ENCODE results near the gene PIK3AP1. TPM values are rescaled to one million over a fixed set of nuclear protein-coding genes. Genes with fewer than 3 reads are reported as not detected.

The PIK3AP1 gene
- polyA plus RNA-seq, 2 donors, result 0.31 to 0.47 TPM

DNA sequence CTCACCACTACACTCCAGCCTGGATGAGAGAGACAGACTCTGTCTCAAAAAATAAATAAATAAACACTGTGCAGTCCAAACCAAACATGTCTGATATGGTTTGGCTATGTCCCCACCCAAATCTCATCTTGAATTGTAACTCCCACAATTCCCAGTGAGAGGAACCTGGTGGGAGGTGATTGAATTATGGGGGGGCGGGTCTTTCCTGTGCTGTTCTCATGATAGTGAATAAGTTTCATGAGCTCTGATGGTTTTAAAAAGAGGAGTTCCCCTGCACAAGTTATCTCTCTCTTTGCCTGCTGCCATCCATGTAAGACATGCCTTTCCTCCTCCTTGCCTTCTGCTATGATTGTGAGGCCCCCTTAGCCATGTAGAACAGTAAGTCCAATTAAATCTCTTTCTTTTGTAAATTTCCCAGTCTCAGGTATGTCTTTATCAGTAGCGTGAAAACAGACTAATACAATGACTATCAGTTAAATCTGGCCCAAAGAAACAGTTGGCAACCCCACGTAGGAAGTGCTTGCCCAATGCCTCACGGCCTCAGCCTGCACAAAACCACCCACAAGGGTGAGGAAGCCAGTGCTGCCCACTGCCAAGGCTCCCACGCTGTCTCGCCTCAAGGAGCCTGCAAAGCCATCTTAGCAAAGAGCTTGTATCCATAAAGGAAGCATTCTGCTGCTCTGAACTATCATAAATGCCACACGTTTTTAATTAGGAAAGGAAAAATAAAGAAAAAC lies 64.7 kb downstream of the PIK3AP1 start:
- no peaks in the 10 kb centered on the region for H3K36me3 ChIP-seq (ENCODE audit: control insufficient read depth in 2 of 2, insufficient read depth in 2 of 2, low read length in 1 of 2)
- H3K4me1 ChIP-seq (ENCODE audit: control insufficient read depth in 2 of 2, insufficient read depth in 2 of 2, low read length in 1 of 2), result no peaks in the 10 kb centered on the region
- H3K27ac ChIP-seq (ENCODE audit: low read depth in 2 of 2, low read length in 1 of 2), result no peak overlapping the region
- no peaks in the 10 kb centered on the region for H3K9me3 ChIP-seq (ENCODE audit: control insufficient read depth in 2 of 2, insufficient read depth in 1 of 2, low read depth in 1 of 2, low read length in 1 of 2)
- WGBS, 2 donors, result 83 to 88% methylated on average over 7 of the region's 7 CpGs
- no peaks in the 10 kb centered on the region for H3K27me3 ChIP-seq (ENCODE audit: control insufficient read depth in 1 of 2, insufficient read depth in 2 of 2, low read length in 2 of 2)
- no peak overlapping the region for H3K4me3 ChIP-seq (ENCODE audit: low read depth in 1 of 2, low read length in 2 of 2)

DNA sequence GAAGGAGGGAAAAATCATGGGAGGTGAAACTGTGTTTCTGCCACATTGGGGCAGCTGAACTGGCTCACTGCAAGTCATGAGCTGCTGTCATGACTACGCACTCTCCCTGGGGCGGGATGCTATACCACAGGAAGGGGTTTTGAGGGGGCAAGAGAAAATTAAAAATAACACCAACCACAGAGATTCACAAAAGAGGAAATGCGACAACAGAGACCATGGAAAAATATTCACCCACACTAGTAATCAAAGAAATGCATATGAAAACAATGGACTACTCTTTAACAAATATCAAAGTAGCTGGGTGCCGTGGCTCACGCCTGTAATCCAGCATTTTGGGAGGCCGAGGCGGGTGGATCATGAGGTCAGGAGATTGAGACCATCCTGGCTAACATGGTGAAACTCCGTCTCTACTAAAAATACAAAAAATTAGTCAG lies 68.3 kb downstream of the PIK3AP1 start:
- Histone ChIP-seq H3K27ac (ENCODE audit: low read depth in 2 of 2, low read length in 1 of 2) (no peak overlapping the region), H3K27me3 (ENCODE audit: control insufficient read depth in 1 of 2, insufficient read depth in 2 of 2, low read length in 2 of 2) (no peaks in the 10 kb centered on the region), H3K9me3 (ENCODE audit: control insufficient read depth in 2 of 2, insufficient read depth in 1 of 2, low read depth in 1 of 2, low read length in 1 of 2) (no peaks in the 10 kb centered on the region), H3K4me1 (ENCODE audit: control insufficient read depth in 2 of 2, insufficient read depth in 2 of 2, low read length in 1 of 2) (no peaks in the 10 kb centered on the region), H3K4me3 (ENCODE audit: low read depth in 1 of 2, low read length in 2 of 2) (no peak overlapping the region), H3K36me3 (ENCODE audit: control insufficient read depth in 2 of 2, insufficient read depth in 2 of 2, low read length in 1 of 2) (no peaks in the 10 kb centered on the region)
- 76 to 85% methylated on average over 8 of the region's 8 CpGs for WGBS, 2 donors

DNA sequence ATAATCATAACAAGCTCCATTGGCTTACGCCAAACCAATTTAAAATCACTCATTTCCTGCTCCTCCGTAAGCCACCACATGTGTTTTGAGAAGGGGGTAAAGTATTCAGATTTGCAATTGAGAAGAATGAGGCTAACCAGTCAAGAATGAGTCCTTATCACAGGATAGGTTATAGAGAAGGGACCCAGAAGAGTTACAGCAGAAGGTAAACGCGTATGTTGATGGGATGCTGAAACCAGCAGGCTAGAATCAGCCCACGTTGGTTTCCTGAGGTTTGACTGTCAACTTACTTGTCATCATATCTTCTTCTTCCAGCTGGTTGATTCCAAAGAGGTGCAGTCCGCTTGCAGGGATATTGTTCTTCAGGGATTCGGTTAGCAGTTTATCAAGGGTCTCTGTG lies 69.4 kb downstream of the PIK3AP1 start:
- Histone ChIP-seq H3K27ac (ENCODE audit: low read depth in 2 of 2, low read length in 1 of 2) (no peak overlapping the region), H3K36me3 (ENCODE audit: control insufficient read depth in 2 of 2, insufficient read depth in 2 of 2, low read length in 1 of 2) (no peaks in the 10 kb centered on the region), H3K27me3 (ENCODE audit: control insufficient read depth in 1 of 2, insufficient read depth in 2 of 2, low read length in 2 of 2) (no peaks in the 10 kb centered on the region), H3K4me1 (ENCODE audit: control insufficient read depth in 2 of 2, insufficient read depth in 2 of 2, low read length in 1 of 2) (no peaks in the 10 kb centered on the region), H3K9me3 (ENCODE audit: control insufficient read depth in 2 of 2, insufficient read depth in 1 of 2, low read depth in 1 of 2, low read length in 1 of 2) (no peaks in the 10 kb centered on the region), H3K4me3 (ENCODE audit: low read depth in 1 of 2, low read length in 2 of 2) (no peak overlapping the region)
- WGBS, 2 donors, result 75 to 81% methylated on average over 7 of the region's 7 CpGs

DNA sequence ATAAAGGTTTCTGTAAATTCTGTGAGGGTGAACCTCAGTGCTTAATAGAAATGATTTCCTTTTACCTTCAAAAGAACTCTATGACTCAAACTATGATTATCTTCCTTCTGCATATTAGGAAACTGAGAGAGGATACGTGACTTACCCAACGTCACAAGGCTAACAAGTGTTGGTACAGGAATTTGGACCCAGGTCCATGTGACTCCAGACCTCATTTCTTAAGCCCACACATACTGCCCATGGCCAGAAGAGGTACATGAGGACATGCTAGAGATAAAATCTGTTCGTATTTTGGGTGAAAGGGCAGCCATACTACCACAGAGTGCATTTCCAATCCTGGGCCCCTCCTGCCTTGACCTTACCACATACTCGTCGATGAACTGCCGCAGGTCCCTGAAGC lies 72.0 kb downstream of the PIK3AP1 start:
- H3K36me3 ChIP-seq (ENCODE audit: control insufficient read depth in 2 of 2, insufficient read depth in 2 of 2, low read length in 1 of 2), result no peaks in the 10 kb centered on the region
- no peaks in the 10 kb centered on the region for H3K27me3 ChIP-seq (ENCODE audit: control insufficient read depth in 1 of 2, insufficient read depth in 2 of 2, low read length in 2 of 2)
- no peak overlapping the region for H3K4me3 ChIP-seq (ENCODE audit: low read depth in 1 of 2, low read length in 2 of 2)
- H3K27ac ChIP-seq (ENCODE audit: low read depth in 2 of 2, low read length in 1 of 2), result no peak overlapping the region
- WGBS, 2 donors, result 89 to 91% methylated on average over 6 of the region's 6 CpGs
- no peaks in the 10 kb centered on the region for H3K4me1 ChIP-seq (ENCODE audit: control insufficient read depth in 2 of 2, insufficient read depth in 2 of 2, low read length in 1 of 2)
- H3K9me3 ChIP-seq (ENCODE audit: control insufficient read depth in 2 of 2, insufficient read depth in 1 of 2, low read depth in 1 of 2, low read length in 1 of 2), result no peaks in the 10 kb centered on the region

DNA sequence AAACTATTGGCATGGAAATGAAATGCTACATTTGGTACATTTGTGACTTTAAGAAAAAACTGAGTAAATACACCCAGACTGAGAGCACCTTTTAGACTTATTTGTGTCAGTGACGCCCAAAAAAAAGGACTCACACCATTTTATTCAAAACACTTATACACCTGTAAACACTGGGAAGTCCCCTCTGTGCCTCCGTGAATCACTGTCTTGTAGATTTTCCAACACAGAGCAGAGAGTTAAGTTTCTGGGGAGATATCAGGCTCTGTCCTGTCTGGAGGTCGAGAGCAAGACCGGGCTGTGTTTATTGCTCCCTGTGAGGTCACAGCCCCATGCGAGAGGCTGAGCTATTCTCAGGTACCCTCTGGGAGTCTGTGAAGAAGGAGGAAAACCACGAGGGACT lies 72.8 kb downstream of the PIK3AP1 start:
- Histone ChIP-seq H3K4me1 (ENCODE audit: control insufficient read depth in 2 of 2, insufficient read depth in 2 of 2, low read length in 1 of 2) (no peaks in the 10 kb centered on the region), H3K36me3 (ENCODE audit: control insufficient read depth in 2 of 2, insufficient read depth in 2 of 2, low read length in 1 of 2) (no peaks in the 10 kb centered on the region), H3K9me3 (ENCODE audit: control insufficient read depth in 2 of 2, insufficient read depth in 1 of 2, low read depth in 1 of 2, low read length in 1 of 2) (no peaks in the 10 kb centered on the region), H3K27ac (ENCODE audit: low read depth in 2 of 2, low read length in 1 of 2) (no peak overlapping the region), H3K27me3 (ENCODE audit: control insufficient read depth in 1 of 2, insufficient read depth in 2 of 2, low read length in 2 of 2) (no peaks in the 10 kb centered on the region), H3K4me3 (ENCODE audit: low read depth in 1 of 2, low read length in 2 of 2) (no peak overlapping the region)
- WGBS, 2 donors, result 48 to 56% methylated on average over 6 of the region's 6 CpGs

DNA sequence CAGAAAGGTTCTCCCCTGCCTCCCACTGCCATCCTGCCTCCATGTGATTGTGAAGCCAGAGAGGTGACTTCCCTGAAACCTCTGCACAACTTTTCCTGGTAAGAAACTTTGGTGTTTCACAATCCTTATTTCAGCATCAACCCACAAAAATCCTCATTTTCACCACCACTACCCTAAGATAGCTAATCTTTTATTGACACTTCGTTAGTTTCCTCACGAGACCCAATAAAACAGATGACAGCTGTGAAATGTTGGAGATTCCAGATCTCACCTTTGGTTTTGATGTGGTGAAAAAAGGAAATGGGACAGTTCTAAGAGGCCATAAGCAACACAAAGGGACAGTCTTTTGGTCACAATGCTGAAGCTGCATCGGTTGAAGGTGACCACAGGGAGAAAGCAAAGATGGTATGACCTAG lies 73.6 kb downstream of the PIK3AP1 start:
- Histone ChIP-seq H3K27ac (ENCODE audit: low read depth in 2 of 2, low read length in 1 of 2) (no peak overlapping the region), H3K27me3 (ENCODE audit: control insufficient read depth in 1 of 2, insufficient read depth in 2 of 2, low read length in 2 of 2) (no peaks in the 10 kb centered on the region)
- 67 to 77% methylated on average over 3 of the region's 3 CpGs for WGBS, 2 donors

DNA sequence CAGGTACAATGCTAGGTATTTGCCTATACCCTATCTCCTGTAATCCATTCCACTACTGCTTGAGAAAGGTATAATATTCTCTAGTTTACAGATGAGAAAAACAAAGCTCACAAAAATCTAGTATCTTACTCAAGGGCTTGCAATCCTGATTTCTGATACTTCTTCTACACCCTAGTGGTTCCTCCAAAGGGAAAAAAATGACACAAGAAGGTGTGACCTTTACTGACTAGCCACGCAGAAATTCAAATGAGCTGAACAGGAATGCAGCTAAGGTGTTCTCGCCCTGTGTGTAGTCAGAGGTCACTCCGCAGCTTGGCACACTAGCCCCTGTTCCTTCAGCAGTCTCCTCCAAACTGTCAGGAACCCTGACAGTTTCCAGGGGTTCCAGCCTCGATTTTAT lies 74.0 kb downstream of the PIK3AP1 start:
- H3K27ac ChIP-seq (ENCODE audit: low read depth in 2 of 2, low read length in 1 of 2), result no peak overlapping the region
- no peak overlapping the region for H3K4me3 ChIP-seq (ENCODE audit: low read depth in 1 of 2, low read length in 2 of 2)
- 65 to 75% methylated on average over 4 of the region's 4 CpGs for WGBS, 2 donors
- H3K4me1 ChIP-seq (ENCODE audit: control insufficient read depth in 2 of 2, insufficient read depth in 2 of 2, low read length in 1 of 2), result no peaks in the 10 kb centered on the region
- H3K36me3 ChIP-seq (ENCODE audit: control insufficient read depth in 2 of 2, insufficient read depth in 2 of 2, low read length in 1 of 2), result no peaks in the 10 kb centered on the region
- no peaks in the 10 kb centered on the region for H3K9me3 ChIP-seq (ENCODE audit: control insufficient read depth in 2 of 2, insufficient read depth in 1 of 2, low read depth in 1 of 2, low read length in 1 of 2)
- no peaks in the 10 kb centered on the region for H3K27me3 ChIP-seq (ENCODE audit: control insufficient read depth in 1 of 2, insufficient read depth in 2 of 2, low read length in 2 of 2)

More for the DNA sequence above, 73.6 kb downstream of the PIK3AP1 start:
- Histone ChIP-seq H3K4me1 (ENCODE audit: control insufficient read depth in 2 of 2, insufficient read depth in 2 of 2, low read length in 1 of 2) (no peaks in the 10 kb centered on the region), H3K36me3 (ENCODE audit: control insufficient read depth in 2 of 2, insufficient read depth in 2 of 2, low read length in 1 of 2) (no peaks in the 10 kb centered on the region), H3K4me3 (ENCODE audit: low read depth in 1 of 2, low read length in 2 of 2) (no peak overlapping the region), H3K9me3 (ENCODE audit: control insufficient read depth in 2 of 2, insufficient read depth in 1 of 2, low read depth in 1 of 2, low read length in 1 of 2) (no peaks in the 10 kb centered on the region)

DNA sequence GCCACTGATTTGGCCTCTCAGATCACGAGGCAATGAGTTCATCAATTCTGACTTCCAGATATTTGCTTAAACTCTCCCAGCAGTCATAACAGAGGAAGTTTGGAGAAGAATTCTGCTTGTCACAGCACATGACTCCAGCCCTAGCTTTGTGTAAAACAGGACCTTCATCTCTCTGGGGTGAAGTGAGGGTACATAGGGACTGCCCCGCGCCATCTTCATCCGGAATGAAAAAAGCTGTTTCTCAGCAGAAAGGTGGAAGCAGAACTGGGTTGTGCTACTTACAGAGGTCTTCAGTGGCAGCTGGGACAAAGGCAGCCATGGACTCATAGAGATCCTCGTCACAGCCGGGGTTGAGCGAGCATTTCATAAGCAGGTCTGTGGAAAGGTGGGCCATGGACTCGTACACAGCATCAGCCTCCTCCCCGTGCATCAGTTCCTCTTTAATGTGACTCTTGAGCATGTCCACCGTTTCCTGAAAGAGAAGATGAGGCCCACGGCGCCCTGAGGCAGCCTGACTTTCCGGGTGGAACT lies 75.1 kb downstream of the PIK3AP1 start:
- Histone ChIP-seq H3K27ac (ENCODE audit: low read depth in 2 of 2, low read length in 1 of 2) (no peak overlapping the region), H3K9me3 (ENCODE audit: control insufficient read depth in 2 of 2, insufficient read depth in 1 of 2, low read depth in 1 of 2, low read length in 1 of 2) (no peaks in the 10 kb centered on the region), H3K27me3 (ENCODE audit: control insufficient read depth in 1 of 2, insufficient read depth in 2 of 2, low read length in 2 of 2) (no peaks in the 10 kb centered on the region), H3K36me3 (ENCODE audit: control insufficient read depth in 2 of 2, insufficient read depth in 2 of 2, low read length in 1 of 2) (no peaks in the 10 kb centered on the region), H3K4me3 (ENCODE audit: low read depth in 1 of 2, low read length in 2 of 2) (no peak overlapping the region), H3K4me1 (ENCODE audit: control insufficient read depth in 2 of 2, insufficient read depth in 2 of 2, low read length in 1 of 2) (no peaks in the 10 kb centered on the region)
- WGBS, 2 donors, result 84 to 86% methylated on average over 13 of the region's 13 CpGs

DNA sequence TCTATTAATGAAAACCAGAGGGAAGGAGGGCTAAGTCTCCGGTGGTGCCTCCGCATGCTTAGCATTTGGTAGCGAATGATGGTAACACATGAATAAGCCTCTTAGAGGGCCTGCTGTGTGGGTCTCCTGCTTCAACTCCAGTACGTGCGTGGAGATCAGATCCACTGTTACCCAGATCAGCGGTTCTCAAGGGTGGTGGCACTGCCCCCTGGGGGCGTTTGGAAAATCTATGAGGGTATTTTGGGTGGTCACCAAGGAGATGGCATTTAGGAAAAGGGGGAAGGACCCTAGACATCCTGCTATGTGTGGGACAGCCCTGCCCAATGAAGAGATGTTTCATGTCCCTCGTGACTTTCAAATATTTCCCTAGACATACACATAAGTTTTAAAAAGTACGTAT lies 76.4 kb downstream of the PIK3AP1 start:
- Histone ChIP-seq H3K9me3 (ENCODE audit: control insufficient read depth in 2 of 2, insufficient read depth in 1 of 2, low read depth in 1 of 2, low read length in 1 of 2) (no peaks in the 10 kb centered on the region), H3K27ac (ENCODE audit: low read depth in 2 of 2, low read length in 1 of 2) (no peak overlapping the region), H3K27me3 (ENCODE audit: control insufficient read depth in 1 of 2, insufficient read depth in 2 of 2, low read length in 2 of 2) (no peaks in the 10 kb centered on the region), H3K36me3 (ENCODE audit: control insufficient read depth in 2 of 2, insufficient read depth in 2 of 2, low read length in 1 of 2) (no peaks in the 10 kb centered on the region), H3K4me1 (ENCODE audit: control insufficient read depth in 2 of 2, insufficient read depth in 2 of 2, low read length in 1 of 2) (no peaks in the 10 kb centered on the region), H3K4me3 (ENCODE audit: low read depth in 1 of 2, low read length in 2 of 2) (no peak overlapping the region)
- 85% methylated on average over 9 of the region's 9 CpGs for WGBS, 2 donors

DNA sequence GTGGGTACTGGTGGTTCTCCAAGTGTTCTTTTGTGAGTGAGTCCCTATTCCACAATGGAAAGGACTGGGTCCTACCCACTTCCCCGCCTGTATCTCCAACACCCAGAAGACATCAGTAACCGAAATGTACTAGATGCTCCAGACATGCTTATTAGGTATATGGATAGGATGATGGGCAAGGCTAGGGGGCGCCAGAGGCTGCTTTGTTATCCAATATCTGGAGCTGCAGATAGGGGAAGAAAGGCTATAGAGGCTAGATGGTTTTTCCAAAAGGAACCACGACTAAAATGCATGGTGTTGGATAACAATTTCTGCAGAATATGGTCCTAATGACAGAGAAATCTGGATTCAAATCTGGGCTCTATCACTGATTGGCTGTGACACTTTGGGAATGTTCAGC lies 77.3 kb downstream of the PIK3AP1 start:
- Histone ChIP-seq H3K27ac (ENCODE audit: low read depth in 2 of 2, low read length in 1 of 2) (no peak overlapping the region), H3K4me1 (ENCODE audit: control insufficient read depth in 2 of 2, insufficient read depth in 2 of 2, low read length in 1 of 2) (no peaks in the 10 kb centered on the region), H3K9me3 (ENCODE audit: control insufficient read depth in 2 of 2, insufficient read depth in 1 of 2, low read depth in 1 of 2, low read length in 1 of 2) (no peaks in the 10 kb centered on the region), H3K36me3 (ENCODE audit: control insufficient read depth in 2 of 2, insufficient read depth in 2 of 2, low read length in 1 of 2) (no peaks in the 10 kb centered on the region), H3K4me3 (ENCODE audit: low read depth in 1 of 2, low read length in 2 of 2) (no peak overlapping the region), H3K27me3 (ENCODE audit: control insufficient read depth in 1 of 2, insufficient read depth in 2 of 2, low read length in 2 of 2) (no peaks in the 10 kb centered on the region)
- WGBS, 2 donors, result 44 to 52% methylated on average over 4 of the region's 4 CpGs

Measured in esophagus (tissue), 2 donors.